Mesenchymal stem cell (in vitro differentiated cells and primary cell): Measurements from ENCODE around the gene TUBG1.

ENCODE experiments used
- DNase-seq: peaks from one replicate; pipeline ENCODE4 v3.0.0-alpha.2; 2013
- H2AFZ ChIP-seq: one replicate; pipeline ENCODE4 v1.6.1; 2013; ENCODE audit warnings: low read depth, mild to moderate bottlenecking, control low read depth, inconsistent platforms, low read length, moderate library complexity
- H2AK5ac ChIP-seq: 2 replicates; pipeline ENCODE4 v1.6.1; 2013; ENCODE audit warnings: low read length, moderate library complexity, mild to moderate bottlenecking, inconsistent platforms; ENCODE audit not compliant: severe bottlenecking
- H2BK120ac ChIP-seq: one replicate; pipeline ENCODE4 v1.6.1; 2013; ENCODE audit warnings: low read depth, mild to moderate bottlenecking, inconsistent platforms, low read length, moderate library complexity
- H2BK12ac ChIP-seq, 2 experiments: one replicate each; pipeline ENCODE4 v1.6.1; 2013; ENCODE audit warnings: inconsistent platforms in 2 of 2, low read length in 2 of 2, mild to moderate bottlenecking in 2 of 2, moderate library complexity in 2 of 2, control low read depth in 1 of 2
- H2BK15ac ChIP-seq: one replicate; pipeline ENCODE4 v1.6.1; 2013; ENCODE audit warnings: mild to moderate bottlenecking, low read depth, inconsistent platforms; ENCODE audit not compliant: poor library complexity, severe bottlenecking
- H2BK5ac ChIP-seq: 2 replicates; pipeline ENCODE4 v1.6.1; 2013; ENCODE audit warnings: low read depth, mild to moderate bottlenecking, low read length, control low read depth, inconsistent platforms; ENCODE audit not compliant: poor library complexity, severe bottlenecking
- H3K14ac ChIP-seq, 2 experiments: one replicate each; pipeline ENCODE4 v1.6.1; 2013; ENCODE audit warnings: inconsistent platforms in 2 of 2, low read length in 2 of 2, control low read depth in 1 of 2, mild to moderate bottlenecking in 1 of 2, moderate library complexity in 1 of 2
- H3K18ac ChIP-seq, 2 experiments: one replicate each; pipeline ENCODE4 v1.6.1; 2013; ENCODE audit warnings: inconsistent platforms in 2 of 2, low read length in 2 of 2, control low read depth in 1 of 2, low read depth in 1 of 2, mild to moderate bottlenecking in 1 of 2
- H3K23ac ChIP-seq, 2 experiments: one replicate each; pipeline ENCODE4 v1.6.1; 2013; ENCODE audit warnings: inconsistent platforms in 2 of 2, low read length in 2 of 2, mild to moderate bottlenecking in 2 of 2, moderate library complexity in 2 of 2, control low read depth in 1 of 2
- H3K27ac ChIP-seq: 2 replicates; pipeline ENCODE4 v1.5.1; 2013; ENCODE audit warnings: mild to moderate bottlenecking, moderate library complexity, low read length, control low read depth, inconsistent platforms; ENCODE audit not compliant: poor library complexity, severe bottlenecking
- H3K27me3 ChIP-seq, 2 experiments: 2 replicates each; pipeline versions ENCODE4 v1.6.1 to v1.7.0; 2013; ENCODE audit warnings: low read length in 2 of 2, mild to moderate bottlenecking in 2 of 2, moderate library complexity in 2 of 2, control low read depth in 1 of 2, inconsistent platforms in 1 of 2; ENCODE audit not compliant: control insufficient read depth in 1 of 2, insufficient read depth in 1 of 2
- H3K36me3 ChIP-seq, 2 experiments: 2 replicates each; pipeline versions ENCODE4 v1.6.1 to v1.7.0; 2013; ENCODE audit warnings: low read length in 2 of 2, control low read depth in 1 of 2, inconsistent platforms in 1 of 2, low read depth in 1 of 2, mild to moderate bottlenecking in 1 of 2; ENCODE audit not compliant: insufficient read depth in 2 of 2, control insufficient read depth in 1 of 2
- H3K4ac ChIP-seq, 2 experiments: one replicate each; pipeline ENCODE4 v1.6.1; 2013; ENCODE audit warnings: inconsistent platforms in 2 of 2, low read length in 2 of 2, mild to moderate bottlenecking in 2 of 2, moderate library complexity in 2 of 2, control low read depth in 1 of 2, low read depth in 1 of 2
- H3K4me1 ChIP-seq: 2 replicates; pipeline ENCODE4 v1.6.1; 2013; ENCODE audit warnings: low read depth, low read length, control low read depth; ENCODE audit not compliant: control insufficient read depth, insufficient read depth
- H3K4me2 ChIP-seq: 2 replicates; pipeline ENCODE4 v1.6.1; 2013; ENCODE audit warnings: low read length, mild to moderate bottlenecking, inconsistent platforms; ENCODE audit not compliant: poor library complexity, severe bottlenecking
- H3K4me3 ChIP-seq, 2 experiments: 2 replicates each; pipeline versions ENCODE4 v1.5.1 to v1.7.0; 2013; ENCODE audit warnings: low read length in 2 of 2, mild to moderate bottlenecking in 2 of 2, control low read depth in 1 of 2, low read depth in 1 of 2; ENCODE audit not compliant: insufficient read depth in 1 of 2
- H3K79me1 ChIP-seq: replicated peaks from 2 replicates; pipeline ENCODE4 v1.6.1; 2013; ENCODE audit warnings: mild to moderate bottlenecking, control low read depth, low read length, inconsistent platforms; ENCODE audit not compliant: poor library complexity, severe bottlenecking
- H3K9ac ChIP-seq: 2 replicates; pipeline ENCODE4 v1.7.0; 2013; ENCODE audit warnings: mild to moderate bottlenecking, low read length, moderate library complexity
- H3K9me3 ChIP-seq: 2 replicates; pipeline ENCODE4 v1.7.0; 2013; ENCODE audit warnings: mild to moderate bottlenecking, low read length; ENCODE audit not compliant: control insufficient read depth
- H4K8ac ChIP-seq: one replicate; pipeline ENCODE4 v1.6.1; 2013; ENCODE audit warnings: inconsistent platforms, mild to moderate bottlenecking, low read length, moderate library complexity
- H4K91ac ChIP-seq: one replicate; pipeline ENCODE4 v1.6.1; 2013; ENCODE audit warnings: mild to moderate bottlenecking, low read length, inconsistent platforms
- WGBS: methylation state at CpG from one replicate; pipeline ENCODE4 v1.1.7; 2013; ENCODE audit warnings: mixed read lengths; 5-methylcytosine and 5-hydroxymethylcytosine counted together

TUBG1 gene

DNA sequence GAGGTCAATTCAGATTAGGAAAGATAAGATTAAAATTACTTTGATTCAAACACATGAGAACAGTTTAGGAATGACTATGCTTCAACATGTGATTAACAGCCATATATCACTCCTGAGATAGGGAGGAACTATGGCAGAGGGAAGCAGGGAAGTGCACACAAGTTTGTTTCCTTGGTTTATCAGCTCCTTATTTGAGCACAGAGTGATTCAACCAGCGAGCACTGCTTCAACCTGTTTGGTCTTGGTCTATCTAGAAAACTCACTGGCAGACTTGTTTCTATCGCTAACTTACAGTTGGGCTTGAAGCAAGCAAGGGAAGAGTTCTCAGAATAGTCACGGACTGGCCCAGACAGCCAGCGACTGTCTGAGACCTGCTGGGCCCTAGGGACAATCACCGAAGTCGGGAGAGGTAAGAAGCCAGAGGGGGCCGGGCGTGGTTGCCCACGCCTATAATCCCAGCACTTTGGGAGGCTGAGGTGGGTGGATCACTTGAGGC, 23.5 kb downstream of the TUBG1 start:
- no peak overlapping the region for H4K8ac ChIP-seq
- H3K4me1 ChIP-seq, result no peaks in the 10 kb centered on the region
- H3K14ac ChIP-seq, result no peak overlapping the region
- no peak overlapping the region for H3K18ac ChIP-seq
- no peak overlapping the region for H2AFZ ChIP-seq
- H4K91ac ChIP-seq, result no peak overlapping the region
- H3K9ac ChIP-seq, result no peak overlapping the region
- no peaks in the 10 kb centered on the region for H3K79me1 ChIP-seq
- no peak overlapping the region for H3K23ac ChIP-seq
- 92% methylated on average over 6 of the region's 9 CpGs for WGBS
- no peak overlapping the region for H2AK5ac ChIP-seq
- no peak overlapping the region for H3K4me2 ChIP-seq
- no peak overlapping the region for H3K27ac ChIP-seq
- DNase-seq, result no peak
- H3K27me3 ChIP-seq, result peaks cover 0 to 5% of the 10 kb centered on the region in 2 experiments
- no peaks in the 10 kb centered on the region for H3K36me3 ChIP-seq
- no peaks in the 10 kb centered on the region for H3K9me3 ChIP-seq
- no peak overlapping the region for H3K4me3 ChIP-seq
- no peak overlapping the region for H2BK15ac ChIP-seq
- no peak overlapping the region for H3K4ac ChIP-seq
- no peak overlapping the region for H2BK12ac ChIP-seq
- peak overlapping the region; percentile 9 for H2BK5ac ChIP-seq
- H2BK120ac ChIP-seq, result no peak overlapping the region

DNA sequence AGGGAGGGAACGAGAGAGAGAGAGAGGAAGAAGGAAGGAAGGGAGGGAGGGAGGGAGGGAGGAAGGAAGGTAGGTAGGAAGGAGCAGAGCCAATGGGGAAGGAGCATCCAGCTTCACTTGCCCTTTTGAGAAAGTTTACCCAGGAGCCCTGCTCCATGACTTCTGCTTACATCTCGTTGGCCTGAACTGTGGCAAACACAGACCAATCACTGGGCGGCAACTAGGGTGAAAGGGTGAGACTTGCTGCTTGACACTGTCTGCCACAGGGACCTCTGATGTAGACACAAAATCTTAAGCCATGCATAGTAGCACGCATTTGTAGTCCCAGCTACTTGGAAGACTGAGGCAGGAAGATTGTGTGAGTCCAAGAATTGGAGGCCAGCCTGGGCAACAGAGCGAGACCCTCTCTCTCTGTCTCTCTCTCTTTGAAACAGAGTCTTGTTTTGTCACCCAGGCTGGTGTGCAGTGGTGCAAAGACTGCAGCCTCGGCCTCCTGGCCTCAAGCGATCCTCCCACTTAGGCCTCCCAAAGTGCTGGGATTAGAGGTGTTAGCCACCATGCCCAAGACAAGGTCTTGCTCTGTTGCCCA, 30.1 kb downstream of the TUBG1 start:
- 80% methylated on average over 6 of the region's 7 CpGs for WGBS
- Histone ChIP-seq H3K4me3 (no peak overlapping the region), H3K18ac (no peak overlapping the region), H2BK5ac (no peak overlapping the region), H2AK5ac (no peak overlapping the region), H3K23ac (no peak overlapping the region), H3K27me3 (peaks cover 15 to 27% of the 10 kb centered on the region in 2 experiments), H3K4me2 (no peak overlapping the region), H2BK15ac (no peak overlapping the region), H3K9ac (no peak overlapping the region), H4K91ac (no peak overlapping the region), H2AFZ (no peak overlapping the region), H3K36me3 (no peaks in the 10 kb centered on the region), H3K9me3 (no peaks in the 10 kb centered on the region), H3K27ac (no peak overlapping the region), H2BK120ac (no peak overlapping the region), H3K14ac (peak overlapping the region in 1 of 2 experiments; percentile 55), H3K4ac (no peak overlapping the region), H4K8ac (no peak overlapping the region), H2BK12ac (no peak overlapping the region), H3K79me1 (no peaks in the 10 kb centered on the region), H3K4me1 (no peaks in the 10 kb centered on the region)
- DNase-seq, result no peak

DNA sequence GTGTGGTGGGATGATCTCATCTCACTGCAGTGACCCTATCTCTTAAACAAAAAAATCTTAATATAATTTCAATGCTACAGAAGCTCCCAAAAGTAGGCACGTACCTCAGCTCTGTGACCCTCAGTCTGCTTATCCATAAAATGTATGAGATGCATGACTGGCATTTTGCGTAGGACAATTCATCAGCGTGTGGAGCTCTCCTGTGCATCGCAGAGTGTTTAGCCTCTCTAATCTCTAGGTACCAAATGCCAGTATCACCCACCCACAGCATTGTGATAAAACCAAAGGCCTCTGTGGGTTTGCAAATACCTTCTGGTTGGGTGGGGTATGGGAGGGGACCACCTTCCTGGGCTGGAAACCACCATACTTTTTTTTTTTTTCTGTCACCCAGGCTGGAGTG, 30.6 kb downstream of the TUBG1 start:
- Histone ChIP-seq H3K18ac (no peak overlapping the region), H4K91ac (no peak overlapping the region), H3K4me3 (no peak overlapping the region), H3K79me1 (no peaks in the 10 kb centered on the region), H2BK12ac (no peak overlapping the region), H3K27me3 (peaks cover 15 to 27% of the 10 kb centered on the region in 2 experiments), H3K4me2 (no peak overlapping the region), H3K23ac (no peak overlapping the region), H3K9me3 (no peaks in the 10 kb centered on the region), H3K27ac (no peak overlapping the region), H3K4ac (no peak overlapping the region), H2BK15ac (no peak overlapping the region), H2BK5ac (no peak overlapping the region), H2BK120ac (no peak overlapping the region), H4K8ac (no peak overlapping the region), H2AK5ac (no peak overlapping the region), H3K36me3 (no peaks in the 10 kb centered on the region), H2AFZ (no peak overlapping the region), H3K4me1 (no peaks in the 10 kb centered on the region), H3K14ac (no peak overlapping the region), H3K9ac (no peak overlapping the region)
- 91% methylated on average over 3 of the region's 4 CpGs for WGBS
- no peak for DNase-seq

DNA sequence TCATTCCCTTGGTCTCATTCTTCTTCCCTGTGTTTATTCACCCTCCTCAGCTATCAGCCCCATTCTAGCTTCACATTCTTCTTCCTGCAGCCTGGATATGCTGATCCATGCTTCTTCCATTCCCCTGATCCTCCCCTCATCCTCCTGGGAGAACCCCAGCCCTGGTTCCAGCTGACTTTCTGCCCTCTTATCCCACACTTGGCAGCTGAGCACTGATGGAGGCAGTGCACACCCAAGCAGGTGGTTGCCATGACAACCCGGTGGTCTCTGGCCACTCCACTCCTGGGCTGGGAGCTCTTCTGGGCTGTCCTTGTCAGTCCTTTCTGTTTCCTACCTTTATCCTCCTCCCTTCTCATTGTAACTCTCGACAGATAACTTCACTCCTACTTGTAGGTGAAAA, 32.9 kb downstream of the TUBG1 start:
- no peak overlapping the region for H3K9ac ChIP-seq
- H3K14ac ChIP-seq, result no peak overlapping the region
- H3K4ac ChIP-seq, result no peak overlapping the region
- no peak for DNase-seq
- H3K27me3 ChIP-seq, result peaks cover 15 to 22% of the 10 kb centered on the region in 2 experiments
- H2AFZ ChIP-seq, result no peak overlapping the region
- no peak overlapping the region for H3K27ac ChIP-seq
- H3K36me3 ChIP-seq, result no peaks in the 10 kb centered on the region
- H4K8ac ChIP-seq, result no peak overlapping the region
- H3K79me1 ChIP-seq, result no peaks in the 10 kb centered on the region
- H2BK5ac ChIP-seq, result no peak overlapping the region
- H3K9me3 ChIP-seq, result no peaks in the 10 kb centered on the region
- H3K4me2 ChIP-seq, result no peak overlapping the region
- H2BK120ac ChIP-seq, result no peak overlapping the region
- no peak overlapping the region for H3K18ac ChIP-seq
- no peak overlapping the region for H4K91ac ChIP-seq
- H3K4me1 ChIP-seq, result no peaks in the 10 kb centered on the region
- no peak overlapping the region for H3K23ac ChIP-seq
- WGBS, result 72% methylated on average over 2 of the region's 2 CpGs
- H2BK12ac ChIP-seq, result no peak overlapping the region
- no peak overlapping the region for H2AK5ac ChIP-seq
- H3K4me3 ChIP-seq, result no peak overlapping the region
- H2BK15ac ChIP-seq, result no peak overlapping the region
